Epidermal melanocyte (primary cell): ENCODE measurements around the gene PACS1.
A peak's percentile ranks its signal among the peaks of the same experiment; 100 is the strongest.

Source experiments
- DNase-seq: peaks from one replicate; pipeline ENCODE4 v3.0.0; 2011; ENCODE audit warnings: low spot score; ENCODE audit not compliant: insufficient read length

PACS1 gene

GRCh38 chr11:66050581-66051231, 19.4 kb upstream of the PACS1 start:
- no peak for DNase-seq

GRCh38 chr11:66051371-66051765, 18.7 kb upstream of the PACS1 start:
- no peak for DNase-seq

GRCh38 chr11:66051766-66052663, 18.1 kb upstream of the PACS1 start, which contains the start of gene SF3B2:
TSS of gene SF3B2 (plus strand) at chr11:66052364. CDS start at chr11:66052385, 21 bp downstream.
- peak; percentile 90 for DNase-seq

GRCh38 chr11:66052664-66052982, 17.4 kb upstream of the PACS1 start:
- DNase-seq, result no peak

GRCh38 chr11:66055021-66055420, 15.1 kb upstream of the PACS1 start:
- DNase-seq, result no peak

GRCh38 chr11:66056501-66056900, 13.6 kb upstream of the PACS1 start:
- DNase-seq, result no peak

GRCh38 chr11:66059966-66060680, 9.9 kb upstream of the PACS1 start:
- DNase-seq, result no peak

GRCh38 chr11:66061268-66061667, 8.8 kb upstream of the PACS1 start:
- no peak for DNase-seq

- no peak for DNase-seq
Measured at GRCh38 chr11:66062408-66062807, 7.7 kb upstream of the PACS1 start.

GRCh38 chr11:66063900-66064299, 6.2 kb upstream of the PACS1 start:
- DNase-seq, result no peak

GRCh38 chr11:66064571-66064970, 5.5 kb upstream of the PACS1 start:
- no peak for DNase-seq

- no peak for DNase-seq
Measured at GRCh38 chr11:66066751-66067150, 3.3 kb upstream of the PACS1 start.

GRCh38 chr11:66067640-66068039, 2.4 kb upstream of the PACS1 start:
- no peak for DNase-seq

GRCh38 chr11:66068154-66068821, 1.8 kb upstream of the PACS1 start:
- DNase-seq, result peak; percentile 66

- DNase-seq, result peak; percentile 80
Measured at GRCh38 chr11:66068923-66069714, 953 bp upstream of the PACS1 start.

GRCh38 chr11:66070604-66071380, 720 bp downstream of the PACS1 start:
- DNase-seq, result no peak

- no peak for DNase-seq
Measured at GRCh38 chr11:66071381-66071801, 1.3 kb downstream of the PACS1 start.

GRCh38 chr11:66072081-66072480, 2.0 kb downstream of the PACS1 start:
- DNase-seq, result no peak

- no peak for DNase-seq
Measured at GRCh38 chr11:66072518-66072917, 2.4 kb downstream of the PACS1 start.

GRCh38 chr11:66073669-66074068, 3.6 kb downstream of the PACS1 start:
- no peak for DNase-seq
